HG03457 (cell line): Measurements from ENCODE around the gene FARP1.
A peak's percentile ranks its signal among the peaks of the same experiment; 100 is the strongest.

Source experiments
- ATAC-seq: cut with Tn5 transposase; IDR thresholded peaks from one replicate; pipeline ENCODE4 v1.9.1; 2021; ENCODE audit warnings: moderate number of reproducible peaks; ENCODE audit not compliant: unreplicated experiment

The FARP1 gene

GRCh38 chr13:98142380-98143156 is at the start of gene FARP1:
FARP1 (plus strand) TSS chr13:98143094; CDS start chr13:98213243, 70,149 bp downstream.
- ATAC-seq, result peak; percentile 60

GRCh38 chr13:98094678-98095266 is 48.1 kb upstream of the FARP1 start:
- ATAC-seq, result no peak

- ATAC-seq, result no peak
Measured at GRCh38 chr13:98096059-98096458, 46.8 kb upstream of the FARP1 start.

- ATAC-seq, result no peak
Measured at GRCh38 chr13:98097749-98098148, 45.1 kb upstream of the FARP1 start.

- no peak for ATAC-seq
Measured at GRCh38 chr13:98098516-98098915, 44.4 kb upstream of the FARP1 start.

- ATAC-seq, result no peak
Measured at GRCh38 chr13:98099627-98100026, 43.3 kb upstream of the FARP1 start.

- no peak for ATAC-seq
Measured at GRCh38 chr13:98100481-98100880, 42.4 kb upstream of the FARP1 start.

- ATAC-seq, result no peak
Measured at GRCh38 chr13:98103531-98103930, 39.4 kb upstream of the FARP1 start.

- ATAC-seq, result no peak
Measured at GRCh38 chr13:98103942-98104880, 38.7 kb upstream of the FARP1 start.

GRCh38 chr13:98105929-98106336 is 37.0 kb upstream of the FARP1 start:
- ATAC-seq, result no peak

- ATAC-seq, result no peak
Measured at GRCh38 chr13:98108341-98108740, 34.6 kb upstream of the FARP1 start.

GRCh38 chr13:98109226-98109853 is 33.6 kb upstream of the FARP1 start:
- ATAC-seq, result no peak

- no peak for ATAC-seq
Measured at GRCh38 chr13:98110749-98111148, 32.1 kb upstream of the FARP1 start.

- no peak for ATAC-seq
Measured at GRCh38 chr13:98111168-98112098, 31.5 kb upstream of the FARP1 start.

- ATAC-seq, result no peak
Measured at GRCh38 chr13:98112456-98112855, 30.4 kb upstream of the FARP1 start.

- no peak for ATAC-seq
Measured at GRCh38 chr13:98118865-98119264, 24.0 kb upstream of the FARP1 start.

- no peak for ATAC-seq
Measured at GRCh38 chr13:98123176-98123575, 19.7 kb upstream of the FARP1 start.

GRCh38 chr13:98129059-98129746 is 13.7 kb upstream of the FARP1 start:
- ATAC-seq, result no peak

- ATAC-seq, result peak; percentile 85
Measured at GRCh38 chr13:98133946-98134345, 8.9 kb upstream of the FARP1 start.
